ENCODE data around the gene OGT. TPM values are rescaled to one million over a fixed set of nuclear protein-coding genes. Genes with fewer than 3 reads are reported as not detected.

OGT gene
- total RNA-seq, 1 experiment from 2014 or later, result 143 TPM

Other genes starting within 250 kb of the OGT start
- gene NONO, start 249.5 kb upstream of the OGT start, total RNA-seq (2021; ENCODE audit: unreplicated experiment), result 523 TPM
- 3.5 TPM for gene ITGB1BP2, start 231.4 kb upstream of the OGT start, total RNA-seq (2021; ENCODE audit: unreplicated experiment)
- 27.7 TPM for gene TAF1, start 166.7 kb upstream of the OGT start, total RNA-seq (2021; ENCODE audit: unreplicated experiment)
- gene GCNA, start 45.3 kb downstream of the OGT start, total RNA-seq (2021; ENCODE audit: unreplicated experiment), result 0.98 TPM
- gene CXCR3, start 85.4 kb downstream of the OGT start, total RNA-seq (2021; ENCODE audit: unreplicated experiment), result not detected
- not detected for gene CXorf49, start 185.2 kb downstream of the OGT start, total RNA-seq (2021; ENCODE audit: unreplicated experiment)
- gene CXorf49B, start 230.2 kb downstream of the OGT start, total RNA-seq (2021; ENCODE audit: unreplicated experiment), result not detected

Data from HCT116 (cell line).